Duodenal mucosa (tissue), 2 donors: Measurements from ENCODE around the gene TNS3.

Source experiments
- H3K27ac ChIP-seq: one replicate; pipeline ENCODE4 v1.7.0; 2013; ENCODE audit warnings: low read depth, low read length
- H3K27me3 ChIP-seq, 2 donors: one replicate each; pipeline ENCODE4 v1.7.0; 2013; ENCODE audit warnings: low read length in 2 of 2, control low read depth in 1 of 2; ENCODE audit not compliant: insufficient read depth in 2 of 2, control insufficient read depth in 1 of 2
- H3K36me3 ChIP-seq, 2 donors: one replicate each; pipeline ENCODE4 v1.7.0; 2013; ENCODE audit warnings: low read length in 2 of 2, control low read depth in 1 of 2; ENCODE audit not compliant: insufficient read depth in 2 of 2, control insufficient read depth in 1 of 2
- H3K4me1 ChIP-seq, 2 donors: one replicate each; pipeline ENCODE4 v1.7.0; 2013; ENCODE audit warnings: low read length in 2 of 2, control low read depth in 1 of 2; ENCODE audit not compliant: insufficient read depth in 2 of 2, control insufficient read depth in 1 of 2
- H3K4me3 ChIP-seq, 2 donors: one replicate each; pipeline ENCODE4 v1.7.0; 2013; ENCODE audit warnings: low read length in 2 of 2, low read depth in 1 of 2
- H3K9ac ChIP-seq, 2 donors: one replicate each; pipeline ENCODE4 v1.7.0; 2013; ENCODE audit warnings: low read length in 2 of 2, low read depth in 1 of 2
- H3K9me3 ChIP-seq, 2 donors: one replicate each; pipeline ENCODE4 v1.7.0; 2013; ENCODE audit warnings: low read length in 2 of 2, control low read depth in 1 of 2; ENCODE audit not compliant: control insufficient read depth in 1 of 2

The TNS3 gene

DNA sequence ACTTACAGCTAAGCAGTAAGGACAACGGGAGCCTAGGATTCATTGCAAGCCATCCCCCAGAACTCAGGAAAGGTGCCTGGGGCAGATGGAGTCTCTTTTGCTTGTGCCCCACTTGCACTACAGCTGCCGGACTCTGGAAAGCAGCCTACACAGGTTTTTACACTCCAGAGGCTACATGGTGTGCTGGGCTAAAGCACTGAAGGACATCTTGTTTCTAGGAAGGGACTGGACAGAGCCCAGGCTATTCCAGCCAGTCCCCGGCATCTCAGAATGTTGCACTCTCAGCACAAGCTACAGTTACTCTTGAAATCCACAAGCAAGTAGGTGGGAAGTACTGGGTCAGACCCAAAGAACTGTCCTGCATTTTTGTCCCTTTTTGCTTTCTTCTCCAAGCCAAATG is 333.1 kb downstream of the TNS3 start:
- no peaks in the 10 kb centered on the region for H3K36me3 ChIP-seq
- H3K27me3 ChIP-seq, result no peaks in the 10 kb centered on the region
- H3K4me1 ChIP-seq, result peaks cover 0 to 4% of the 10 kb centered on the region in 2 donors
- no peaks in the 10 kb centered on the region for H3K9me3 ChIP-seq
- H3K27ac ChIP-seq, result no peak overlapping the region
- no peak overlapping the region for H3K4me3 ChIP-seq
- H3K9ac ChIP-seq, result no peak overlapping the region

DNA sequence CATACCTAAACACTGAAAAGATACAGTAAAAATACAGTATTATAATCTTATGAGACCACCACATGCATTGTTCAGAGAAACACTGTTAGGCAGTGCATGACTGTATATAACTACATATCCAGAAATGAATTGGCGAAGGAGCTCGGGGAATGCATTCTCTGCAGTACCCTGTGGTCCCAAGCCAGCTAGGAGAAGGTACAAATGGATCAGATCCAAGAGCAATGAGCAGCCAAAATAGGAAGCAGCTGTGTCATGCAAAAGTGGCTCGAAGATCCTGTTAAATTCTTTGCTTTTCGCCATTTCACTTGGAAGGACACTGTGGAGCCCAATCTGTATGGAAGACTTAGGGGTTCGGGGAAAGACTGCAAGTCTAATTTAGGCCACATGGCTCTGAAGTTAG is 334.8 kb downstream of the TNS3 start:
- Histone ChIP-seq H3K9ac (no peak overlapping the region), H3K36me3 (no peaks in the 10 kb centered on the region), H3K9me3 (no peaks in the 10 kb centered on the region), H3K4me1 (no peaks in the 10 kb centered on the region), H3K27ac (no peak overlapping the region), H3K27me3 (no peaks in the 10 kb centered on the region), H3K4me3 (no peak overlapping the region)

DNA sequence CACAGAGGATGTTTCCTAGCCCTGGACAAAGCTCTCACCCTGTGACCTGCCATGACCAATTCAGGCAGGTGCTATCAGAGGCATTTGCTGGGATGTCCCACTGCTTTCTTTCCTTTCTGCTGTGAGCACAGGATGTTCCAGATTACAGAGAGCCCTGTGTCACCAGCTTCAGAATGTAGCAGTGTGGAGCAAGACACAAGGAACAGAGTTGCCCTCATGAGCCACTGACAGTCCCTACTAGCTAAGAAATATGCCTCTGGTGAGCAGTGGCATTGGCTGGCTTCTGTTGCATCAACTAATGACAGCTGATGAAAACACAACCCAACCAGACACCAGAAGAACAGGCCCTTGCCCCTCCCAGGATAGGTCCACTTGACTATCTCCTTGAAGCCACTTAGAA is 337.2 kb downstream of the TNS3 start:
- Histone ChIP-seq H3K36me3 (no peaks in the 10 kb centered on the region), H3K27ac (no peak overlapping the region), H3K4me3 (no peak overlapping the region), H3K27me3 (no peaks in the 10 kb centered on the region), H3K4me1 (no peaks in the 10 kb centered on the region), H3K9ac (no peak overlapping the region), H3K9me3 (no peaks in the 10 kb centered on the region)

DNA sequence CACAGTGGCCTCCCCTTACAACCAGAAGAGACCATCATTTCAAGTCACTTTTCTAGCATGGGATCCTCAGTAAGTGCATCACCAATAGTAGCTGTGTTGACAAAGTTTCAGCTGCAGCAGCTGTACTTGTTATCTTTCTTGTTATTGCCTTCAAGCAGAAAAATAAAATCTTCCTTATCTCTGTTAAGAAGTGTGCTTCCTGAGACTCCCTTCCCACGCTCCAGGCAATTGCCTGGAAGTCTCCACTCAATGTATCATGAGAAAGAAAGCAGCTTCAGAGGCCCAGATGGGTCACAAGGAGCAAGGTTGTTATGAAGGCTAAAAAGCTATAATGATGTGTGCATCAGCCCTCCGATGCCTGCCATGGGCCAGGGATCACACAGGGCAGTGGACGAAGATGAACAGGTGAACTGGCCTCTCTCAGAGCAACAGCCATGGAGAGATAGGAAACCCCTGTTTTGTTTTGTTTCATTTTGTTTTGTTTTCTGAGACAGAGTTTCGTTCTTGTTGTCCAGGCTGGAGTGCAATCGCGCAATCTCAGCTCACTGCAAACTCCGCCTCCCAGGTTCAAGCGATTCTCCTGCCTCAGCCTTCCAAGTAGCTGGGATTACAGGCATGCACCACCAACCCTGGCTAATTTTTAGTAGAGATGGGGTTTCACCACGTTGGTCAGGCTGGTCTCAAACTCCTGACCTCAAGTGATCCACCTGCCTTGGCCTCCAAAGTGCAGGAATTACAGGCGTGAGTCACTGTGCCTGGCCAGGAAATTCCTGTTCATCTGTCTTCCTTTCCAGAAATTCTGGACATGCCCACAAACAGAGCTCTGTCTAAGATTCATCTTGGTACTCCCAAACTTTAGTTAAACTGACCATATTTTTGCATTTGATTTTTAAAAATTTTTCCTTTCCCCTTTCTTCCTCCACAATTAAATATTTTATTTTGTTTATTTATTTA is 340.5 kb downstream of the TNS3 start:
- no peak overlapping the region for H3K4me3 ChIP-seq
- H3K36me3 ChIP-seq, result no peaks in the 10 kb centered on the region
- no peaks in the 10 kb centered on the region for H3K4me1 ChIP-seq
- H3K9me3 ChIP-seq, result no peaks in the 10 kb centered on the region
- H3K27me3 ChIP-seq, result no peaks in the 10 kb centered on the region
- H3K9ac ChIP-seq, result no peak overlapping the region
- no peak overlapping the region for H3K27ac ChIP-seq

DNA sequence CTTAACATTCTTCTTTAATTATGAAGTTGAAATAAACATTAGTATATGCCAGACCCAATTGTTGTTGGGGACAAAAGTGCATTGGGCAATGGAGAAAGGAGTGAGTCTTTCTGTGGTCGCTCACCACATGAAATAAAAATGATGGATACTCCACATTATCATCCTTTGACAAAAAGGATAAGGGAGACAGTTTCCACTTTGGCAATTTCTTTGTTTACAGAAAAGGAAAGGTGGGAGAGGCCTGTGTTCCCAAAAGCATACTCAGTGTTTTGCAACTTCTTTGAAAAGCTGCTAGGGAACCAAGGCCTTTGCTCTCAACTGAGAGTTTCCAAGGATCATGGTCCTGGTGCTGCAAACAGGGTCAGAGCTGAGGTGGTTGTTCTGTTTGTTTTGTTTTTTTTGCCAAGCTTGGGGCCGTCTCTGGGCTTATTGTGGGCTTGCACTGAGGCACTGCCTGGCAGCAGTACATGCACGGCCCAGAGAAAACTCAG is 341.9 kb downstream of the TNS3 start:
- no peaks in the 10 kb centered on the region for H3K36me3 ChIP-seq
- no peak overlapping the region for H3K4me3 ChIP-seq
- H3K9ac ChIP-seq, result no peak overlapping the region
- H3K27me3 ChIP-seq, result no peaks in the 10 kb centered on the region
- H3K27ac ChIP-seq, result no peak overlapping the region
- H3K4me1 ChIP-seq, result peaks cover 0 to under 1% of the 10 kb centered on the region in 2 donors
- H3K9me3 ChIP-seq, result no peaks in the 10 kb centered on the region

DNA sequence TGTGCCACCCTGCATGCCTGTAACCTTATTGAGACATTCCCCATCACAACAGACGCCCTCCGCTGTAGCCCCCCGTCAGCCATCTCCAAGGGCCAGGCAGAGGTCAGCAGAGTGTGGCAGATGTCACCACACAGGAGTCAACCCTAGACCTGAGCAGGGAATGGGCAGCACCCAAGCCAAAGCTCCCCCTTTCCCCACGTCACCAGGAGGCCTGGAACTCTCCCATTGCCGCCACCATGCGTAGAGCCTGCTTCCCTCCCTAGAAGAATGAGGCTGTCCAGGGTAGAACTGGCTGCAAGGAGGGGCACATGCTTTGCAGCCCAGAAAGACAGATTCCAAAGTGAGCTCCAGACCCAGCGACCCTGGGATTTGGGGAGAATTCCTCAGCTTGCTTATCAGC is 342.9 kb downstream of the TNS3 start:
- Histone ChIP-seq H3K4me1 (peaks cover 0 to 3% of the 10 kb centered on the region in 2 donors), H3K36me3 (no peaks in the 10 kb centered on the region), H3K4me3 (no peak overlapping the region), H3K9ac (no peak overlapping the region), H3K27ac (no peak overlapping the region), H3K27me3 (no peaks in the 10 kb centered on the region), H3K9me3 (no peaks in the 10 kb centered on the region)

DNA sequence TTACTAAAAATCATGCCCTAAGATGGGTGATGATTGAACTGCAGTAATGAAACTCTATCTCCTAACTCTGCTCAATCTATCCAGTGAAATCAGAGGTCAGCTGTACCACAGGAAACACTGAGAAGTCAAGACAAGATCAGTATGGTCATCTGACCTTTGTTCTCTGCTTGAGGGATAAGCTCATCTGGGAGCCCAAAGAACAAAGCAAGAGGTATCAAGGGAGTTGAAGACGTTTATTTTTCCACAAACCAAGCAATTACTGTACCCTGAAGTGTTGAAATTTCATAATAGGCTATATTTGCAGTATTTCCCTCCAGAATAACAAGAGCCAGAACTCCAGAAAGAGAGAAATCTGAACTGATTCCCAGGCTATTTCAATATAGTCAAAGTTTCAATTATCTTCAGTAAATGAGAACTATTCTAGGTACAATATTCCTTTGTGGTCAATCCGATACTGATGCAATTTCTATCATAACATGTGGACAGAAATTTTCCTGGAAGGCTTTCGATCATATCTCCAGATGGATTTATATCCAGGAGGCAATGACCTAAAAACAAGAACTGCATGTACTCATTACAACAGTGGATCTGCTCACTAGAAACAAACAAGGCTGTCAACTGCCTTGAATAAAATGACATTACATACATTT is 345.3 kb downstream of the TNS3 start:
- Histone ChIP-seq H3K27me3 (no peaks in the 10 kb centered on the region), H3K27ac (no peak overlapping the region), H3K36me3 (no peaks in the 10 kb centered on the region), H3K9me3 (no peaks in the 10 kb centered on the region), H3K4me3 (no peak overlapping the region), H3K9ac (no peak overlapping the region), H3K4me1 (peaks cover 0 to 3% of the 10 kb centered on the region in 2 donors)

DNA sequence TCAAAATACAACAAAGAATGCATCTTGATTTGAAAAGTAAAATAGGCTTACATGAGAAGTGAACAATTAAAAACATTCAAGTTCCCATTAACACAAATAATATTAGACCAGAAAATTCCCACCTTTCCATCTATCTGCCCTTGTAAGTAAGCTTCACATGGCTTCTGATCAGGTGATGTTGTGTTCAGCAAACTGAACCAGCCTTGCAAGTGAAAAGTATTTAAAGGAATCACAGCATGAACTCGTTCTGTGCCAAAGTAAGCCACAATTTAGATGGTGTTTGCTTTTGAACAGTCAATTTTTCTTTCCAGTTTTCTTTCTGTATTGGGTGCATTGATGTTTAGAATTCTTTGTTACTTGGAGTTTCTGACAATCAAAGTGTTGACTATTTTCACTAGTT is 347.9 kb downstream of the TNS3 start:
- H3K9ac ChIP-seq, result no peak overlapping the region
- H3K9me3 ChIP-seq, result no peaks in the 10 kb centered on the region
- H3K36me3 ChIP-seq, result no peaks in the 10 kb centered on the region
- no peaks in the 10 kb centered on the region for H3K27me3 ChIP-seq
- H3K27ac ChIP-seq, result no peak overlapping the region
- peaks cover 0 to 3% of the 10 kb centered on the region in 2 donors for H3K4me1 ChIP-seq
- no peak overlapping the region for H3K4me3 ChIP-seq

DNA sequence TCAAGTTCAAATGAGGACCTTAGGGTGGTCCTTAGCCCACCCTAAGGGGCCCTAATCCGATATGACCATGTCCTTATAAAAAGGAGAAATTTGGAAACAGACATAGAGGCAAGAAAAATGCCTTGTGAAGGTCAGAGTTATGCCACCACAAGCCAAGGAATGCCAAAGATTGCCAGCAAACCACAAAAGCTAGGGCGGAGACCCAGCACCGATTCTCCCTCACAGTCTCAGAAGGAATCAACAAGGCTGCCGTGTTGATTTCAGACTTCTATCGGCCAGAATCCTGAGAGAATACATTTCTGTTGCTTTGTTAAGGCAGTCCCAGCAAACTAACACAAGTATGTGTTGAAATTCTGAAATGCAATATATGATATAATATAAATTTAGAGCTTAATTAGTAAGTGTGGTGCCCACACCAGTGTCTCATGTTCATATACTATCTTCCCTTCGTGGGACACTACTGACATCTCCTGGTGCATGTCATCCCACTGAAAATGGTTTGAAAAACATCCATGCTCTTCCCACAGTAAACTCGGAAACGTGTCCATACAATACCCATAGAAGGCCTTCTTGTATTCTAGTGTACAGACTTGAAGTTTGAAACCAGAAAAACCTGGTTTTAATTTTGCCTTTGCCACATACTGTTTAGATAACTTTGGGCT is 349.0 kb downstream of the TNS3 start:
- Histone ChIP-seq H3K27me3 (no peaks in the 10 kb centered on the region), H3K4me1 (peaks cover 0 to 3% of the 10 kb centered on the region in 2 donors), H3K27ac (no peak overlapping the region), H3K4me3 (no peak overlapping the region), H3K9me3 (no peaks in the 10 kb centered on the region), H3K9ac (no peak overlapping the region), H3K36me3 (no peaks in the 10 kb centered on the region)

DNA sequence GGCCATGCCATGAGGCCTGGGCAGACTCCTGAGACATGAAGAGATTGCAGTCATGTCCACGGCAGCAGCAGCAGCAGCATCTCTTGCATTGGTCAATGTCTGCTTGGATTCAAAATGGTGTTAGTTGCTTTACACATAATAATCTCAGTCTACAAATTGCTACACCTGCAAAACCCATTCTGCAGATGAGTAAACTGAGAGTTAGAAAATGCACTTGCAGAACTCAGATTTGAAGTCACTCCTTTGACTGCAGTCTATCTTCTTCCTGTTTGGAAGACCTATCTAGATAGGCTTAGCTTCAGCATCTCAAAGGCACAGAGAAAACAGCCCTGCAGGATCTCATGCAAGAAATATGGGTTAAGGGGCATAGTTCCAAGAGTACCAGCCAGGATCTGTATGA is 350.3 kb downstream of the TNS3 start:
- Histone ChIP-seq H3K9ac (no peak overlapping the region), H3K27me3 (no peaks in the 10 kb centered on the region), H3K9me3 (no peaks in the 10 kb centered on the region), H3K27ac (no peak overlapping the region), H3K36me3 (no peaks in the 10 kb centered on the region), H3K4me3 (no peak overlapping the region), H3K4me1 (peaks cover 0 to 10% of the 10 kb centered on the region in 2 donors)
